LNCaP clone FGC (cell line): ENCODE data around the gene POMC.

Experiments used
- DNase-seq: peaks from one replicate; pipeline ENCODE4 v3.0.0-alpha.2; 2011; ENCODE audit warnings: low read depth
- H3K4me3 ChIP-seq: 2 replicates; pipeline ENCODE4 v1.5.1; 2011; ENCODE audit warnings: mild to moderate bottlenecking, low read depth, low read length, control low read depth
- CTCF ChIP-seq: IDR thresholded peaks from 2 replicates; pipeline ENCODE4 v1.5.1; 2012; ENCODE audit warnings: mild to moderate bottlenecking; ENCODE audit not compliant: control insufficient read depth, insufficient read depth; ENCODE audit errors: extremely low read depth

The POMC gene

GRCh38 chr2:25178976-25179375, 10.6 kb upstream of the POMC start:
- no peak for TF ChIP-seq CTCF
- no peak overlapping the region for H3K4me3 ChIP-seq
- no peak for DNase-seq

- no peak for TF ChIP-seq CTCF
- DNase-seq: no peak
- no peak overlapping the region for H3K4me3 ChIP-seq
Measured at GRCh38 chr2:25177211-25177611, 8.8 kb upstream of the POMC start.

GRCh38 chr2:25176541-25177181, 8.3 kb upstream of the POMC start:
- DNase-seq: no peak
- TF ChIP-seq CTCF: no peak
- H3K4me3 ChIP-seq: no peak overlapping the region

- DNase-seq: no peak
- no peak overlapping the region for H3K4me3 ChIP-seq
- no peak for TF ChIP-seq CTCF
Measured at GRCh38 chr2:25176138-25176537, 7.8 kb upstream of the POMC start.

GRCh38 chr2:25174192-25174861, 5.9 kb upstream of the POMC start:
- TF ChIP-seq CTCF: no peak
- H3K4me3 ChIP-seq: no peak overlapping the region
- DNase-seq: no peak

GRCh38 chr2:25173719-25174118, 5.3 kb upstream of the POMC start:
- DNase-seq: no peak
- H3K4me3 ChIP-seq: no peak overlapping the region
- no peak for TF ChIP-seq CTCF

GRCh38 chr2:25170888-25171287, 2.5 kb upstream of the POMC start:
- H3K4me3 ChIP-seq: no peak overlapping the region
- TF ChIP-seq CTCF: no peak
- DNase-seq: no peak
